Lung microvascular endothelial cell (primary cell): ENCODE results near the gene PRICKLE3. TPM values are rescaled to one million over a fixed set of nuclear protein-coding genes. Genes with fewer than 3 reads are reported as not detected.
"Not testable (repeated sequence)": the region's sequence is repeated elsewhere in the genome, so short reads cannot be mapped to it uniquely, and the experiment has no call there.

Experiments used
- DNase-seq, 2 donors: peaks; one replicate each; pipeline versions ENCODE4 v3.0.0 to v3.0.0-alpha.2; 2010; ENCODE audit warnings: low read depth in 2 of 2
- total RNA-seq: library from RNA; depleted of rRNA; stranded (reverse); fragments of >200 nt; gene quantifications from 2 replicates; pipeline ENCODE4 v1.2.1, GENCODE V29; 2014

Gene PRICKLE3
- total RNA-seq, 1 donor from 2014 or later, result 3.4 TPM

- DNase-seq, result no peak
Observed at GRCh38 chrX:49183701-49184281, 2.4 kb downstream of the PRICKLE3 start.

GRCh38 chrX:49179358-49179757, 6.8 kb downstream of the PRICKLE3 start:
- no peak for DNase-seq

- no peak for DNase-seq
Observed at GRCh38 chrX:49178537-49178936, 7.6 kb downstream of the PRICKLE3 start.

GRCh38 chrX:49177873-49178480, 8.2 kb downstream of the PRICKLE3 start:
- DNase-seq, result no peak

GRCh38 chrX:49177338-49177833, 8.8 kb downstream of the PRICKLE3 start:
- DNase-seq, result no peak

- no peak for DNase-seq
Observed at GRCh38 chrX:49176421-49177326, 9.5 kb downstream of the PRICKLE3 start.

GRCh38 chrX:49175435-49176274, 10.5 kb downstream of the PRICKLE3 start:
- no peak for DNase-seq

- DNase-seq, result no peak
Observed at GRCh38 chrX:49174723-49175122, 11.4 kb downstream of the PRICKLE3 start.

- not testable (repeated sequence) for DNase-seq
Observed at GRCh38 chrX:49173544-49173943, 12.6 kb downstream of the PRICKLE3 start.

- peak; percentile 31 to 38 for DNase-seq
Observed at GRCh38 chrX:49172280-49172780, 13.8 kb downstream of the PRICKLE3 start.

- peak; percentile 34 to 38 for DNase-seq
Observed at GRCh38 chrX:49171752-49172279, 14.4 kb downstream of the PRICKLE3 start, which contains the start of gene PLP2. PLP2 (plus strand) TSS chrX:49171898; CDS start chrX:49172001, 103 bp downstream.

GRCh38 chrX:49167740-49168108, 18.4 kb downstream of the PRICKLE3 start:
- no peak for DNase-seq

- peak; percentile 64 to 71 for DNase-seq
Observed at GRCh38 chrX:49166914-49167739, 19.0 kb downstream of the PRICKLE3 start.

GRCh38 chrX:49165901-49166881, 20.0 kb downstream of the PRICKLE3 start:
- peak; percentile 65 to 89 for DNase-seq

- DNase-seq, result no peak
Observed at GRCh38 chrX:49164589-49165360, 21.4 kb downstream of the PRICKLE3 start.

- peak; percentile 85 to 91 for DNase-seq
Observed at GRCh38 chrX:49163555-49164419, 22.4 kb downstream of the PRICKLE3 start.

GRCh38 chrX:49162620-49163019, 23.6 kb downstream of the PRICKLE3 start, which contains the start of gene MAGIX:
MAGIX (plus strand) TSS chrX:49162758; CDS start chrX:49162890, 132 bp downstream.
- no peak for DNase-seq
